Measurements from ENCODE around the gene AGAP1. TPM values are rescaled to one million over a fixed set of nuclear protein-coding genes. Genes with fewer than 3 reads are reported as not detected.

Gene AGAP1
- total RNA-seq, 4 donors from 2014 or later = 33.7 to 55.2 (median 37.5) TPM

DNA sequence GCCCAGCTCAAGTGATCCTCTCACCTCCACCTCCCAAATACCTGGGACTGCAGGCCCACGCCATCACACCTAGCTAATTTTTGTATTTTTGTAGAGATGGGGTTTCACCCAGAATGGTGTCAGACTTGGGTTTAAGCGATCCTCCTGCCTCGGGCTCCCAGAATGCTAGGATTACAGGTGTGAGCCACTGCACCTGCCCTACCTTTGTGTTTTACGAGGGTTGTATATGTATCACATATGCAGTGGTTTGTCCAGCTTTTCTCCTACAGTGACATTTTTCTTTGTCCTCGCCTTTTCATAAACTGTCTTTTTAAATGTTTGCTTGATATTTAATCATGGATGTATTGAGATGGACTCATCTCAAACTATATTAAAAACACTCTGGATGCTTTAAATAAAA is 38.5 kb downstream of the AGAP1 start:
- Histone ChIP-seq H3K4me1 (peaks cover 0 to 46% (median 0%) of the 10 kb centered on the region in 3 donors), H3K36me3 (no peaks in the 10 kb centered on the region), H3K9me3 (peaks cover 0 to 10% (median 0%) of the 10 kb centered on the region in 3 donors), H3K4me3 (no peak overlapping the region), H3K27ac (no peak overlapping the region), H3K27me3 (no peaks in the 10 kb centered on the region)
- TF ChIP-seq, protein P1, sequence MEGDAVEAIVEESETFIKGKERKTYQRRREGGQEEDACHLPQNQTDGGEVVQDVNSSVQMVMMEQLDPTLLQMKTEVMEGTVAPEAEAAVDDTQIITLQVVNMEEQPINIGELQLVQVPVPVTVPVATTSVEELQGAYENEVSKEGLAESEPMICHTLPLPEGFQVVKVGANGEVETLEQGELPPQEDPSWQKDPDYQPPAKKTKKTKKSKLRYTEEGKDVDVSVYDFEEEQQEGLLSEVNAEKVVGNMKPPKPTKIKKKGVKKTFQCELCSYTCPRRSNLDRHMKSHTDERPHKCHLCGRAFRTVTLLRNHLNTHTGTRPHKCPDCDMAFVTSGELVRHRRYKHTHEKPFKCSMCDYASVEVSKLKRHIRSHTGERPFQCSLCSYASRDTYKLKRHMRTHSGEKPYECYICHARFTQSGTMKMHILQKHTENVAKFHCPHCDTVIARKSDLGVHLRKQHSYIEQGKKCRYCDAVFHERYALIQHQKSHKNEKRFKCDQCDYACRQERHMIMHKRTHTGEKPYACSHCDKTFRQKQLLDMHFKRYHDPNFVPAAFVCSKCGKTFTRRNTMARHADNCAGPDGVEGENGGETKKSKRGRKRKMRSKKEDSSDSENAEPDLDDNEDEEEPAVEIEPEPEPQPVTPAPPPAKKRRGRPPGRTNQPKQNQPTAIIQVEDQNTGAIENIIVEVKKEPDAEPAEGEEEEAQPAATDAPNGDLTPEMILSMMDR (IDR thresholded peaks at IDR 0.05) = no peak
- no peak for TF ChIP-seq POLR2AphosphoS5 (IDR thresholded peaks at IDR 0.05)
- TF ChIP-seq POLR2A (IDR thresholded peaks at IDR 0.05) = no peak
- no peak for TF ChIP-seq EP300 (IDR thresholded peaks at IDR 0.05)
- WGBS, 2 donors (ENCODE audit: low coverage in 1 of 2) = 96 to 98% methylated on average over 4 to 5 of the region's 5 CpGs
- no peak for ATAC-seq

DNA sequence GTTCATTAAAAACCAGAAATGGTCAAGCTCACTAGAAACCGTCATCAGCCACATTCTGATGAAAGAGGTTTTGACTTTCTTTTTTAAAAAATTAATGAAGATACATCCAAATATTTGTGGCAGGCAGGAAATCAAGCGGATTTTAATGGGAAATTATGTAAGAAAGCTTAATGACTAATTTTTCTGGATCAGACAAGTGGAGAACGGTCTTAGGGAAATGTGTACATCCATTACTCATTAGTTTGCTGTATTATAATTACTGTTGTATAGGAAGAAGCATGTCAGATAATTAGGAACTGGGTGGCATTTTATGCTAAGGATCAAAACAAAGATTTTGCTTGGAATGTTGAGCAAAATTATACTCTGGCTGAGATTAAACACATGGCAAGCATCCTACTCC is 39.4 kb downstream of the AGAP1 start:
- H3K36me3 ChIP-seq = no peaks in the 10 kb centered on the region
- no peaks in the 10 kb centered on the region for H3K27me3 ChIP-seq
- peaks cover 0 to 10% (median 0%) of the 10 kb centered on the region in 3 donors for H3K9me3 ChIP-seq
- H3K4me3 ChIP-seq = no peak overlapping the region
- H3K27ac ChIP-seq = no peak overlapping the region
- peaks cover 0 to 46% (median 0%) of the 10 kb centered on the region in 3 donors for H3K4me1 ChIP-seq
- no peak for ATAC-seq
- 38 to 45% methylated on average over 3 of the region's 3 CpGs for WGBS, 2 donors (ENCODE audit: low coverage in 1 of 2)
- TF ChIP-seq POLR2A (IDR thresholded peaks at IDR 0.05) = no peak
- TF ChIP-seq, protein P1 (IDR thresholded peaks at IDR 0.05) = no peak
- TF ChIP-seq EP300 (IDR thresholded peaks at IDR 0.05) = no peak
- TF ChIP-seq POLR2AphosphoS5 (IDR thresholded peaks at IDR 0.05) = no peak

DNA sequence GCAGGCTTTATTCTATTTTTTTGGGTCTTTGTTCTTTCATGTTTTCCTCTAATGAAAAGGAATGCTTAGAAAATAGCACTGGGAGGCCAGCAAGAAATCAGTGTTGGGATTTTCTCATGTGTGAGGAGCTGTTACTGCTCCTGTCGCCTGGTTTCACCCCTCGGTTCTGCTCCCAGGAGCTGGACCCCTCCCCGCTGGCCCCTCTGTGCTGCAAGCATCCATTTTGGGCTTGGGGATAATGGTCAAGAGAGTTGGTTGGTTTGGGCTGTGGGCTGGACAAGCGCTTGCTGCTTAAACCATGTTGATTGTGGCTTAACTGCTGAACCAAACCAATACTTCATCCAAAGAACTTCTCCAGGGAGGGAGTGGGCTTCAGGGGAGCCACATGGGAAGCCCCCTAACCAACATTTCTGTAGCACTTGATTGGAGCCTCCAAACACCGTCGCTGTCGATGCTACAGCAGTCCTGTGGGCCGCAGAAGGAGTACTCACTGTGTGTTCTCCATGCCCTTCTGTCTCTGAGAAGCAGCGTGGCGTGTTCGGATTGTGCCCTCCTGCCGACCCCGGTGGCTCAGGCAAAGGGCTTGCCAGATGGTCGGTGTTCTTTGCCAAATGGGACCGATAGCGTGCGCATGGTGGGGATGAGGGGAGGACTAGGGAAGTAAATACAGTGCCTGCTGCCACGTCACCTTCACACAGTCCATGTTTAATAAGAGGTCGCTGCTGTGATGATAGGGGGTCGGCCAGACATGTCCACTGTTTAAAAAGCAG is 40.0 kb downstream of the AGAP1 start:
- H3K9me3 ChIP-seq = peaks cover 0 to 10% (median 0%) of the 10 kb centered on the region in 3 donors
- no peak overlapping the region for H3K27ac ChIP-seq
- ATAC-seq = no peak
- H3K4me3 ChIP-seq = no peak overlapping the region
- TF ChIP-seq, protein P1 (IDR thresholded peaks at IDR 0.05) = no peak
- TF ChIP-seq POLR2A (IDR thresholded peaks at IDR 0.05) (no peak), POLR2AphosphoS5 (IDR thresholded peaks at IDR 0.05) (no peak), EP300 (IDR thresholded peaks at IDR 0.05) (no peak)
- no peaks in the 10 kb centered on the region for H3K27me3 ChIP-seq
- H3K4me1 ChIP-seq = peaks cover 0 to 46% (median 0%) of the 10 kb centered on the region in 3 donors
- 82 to 95% methylated on average over 5 to 11 of the region's 20 CpGs for WGBS, 2 donors (ENCODE audit: low coverage in 1 of 2)
- H3K36me3 ChIP-seq = no peaks in the 10 kb centered on the region

DNA sequence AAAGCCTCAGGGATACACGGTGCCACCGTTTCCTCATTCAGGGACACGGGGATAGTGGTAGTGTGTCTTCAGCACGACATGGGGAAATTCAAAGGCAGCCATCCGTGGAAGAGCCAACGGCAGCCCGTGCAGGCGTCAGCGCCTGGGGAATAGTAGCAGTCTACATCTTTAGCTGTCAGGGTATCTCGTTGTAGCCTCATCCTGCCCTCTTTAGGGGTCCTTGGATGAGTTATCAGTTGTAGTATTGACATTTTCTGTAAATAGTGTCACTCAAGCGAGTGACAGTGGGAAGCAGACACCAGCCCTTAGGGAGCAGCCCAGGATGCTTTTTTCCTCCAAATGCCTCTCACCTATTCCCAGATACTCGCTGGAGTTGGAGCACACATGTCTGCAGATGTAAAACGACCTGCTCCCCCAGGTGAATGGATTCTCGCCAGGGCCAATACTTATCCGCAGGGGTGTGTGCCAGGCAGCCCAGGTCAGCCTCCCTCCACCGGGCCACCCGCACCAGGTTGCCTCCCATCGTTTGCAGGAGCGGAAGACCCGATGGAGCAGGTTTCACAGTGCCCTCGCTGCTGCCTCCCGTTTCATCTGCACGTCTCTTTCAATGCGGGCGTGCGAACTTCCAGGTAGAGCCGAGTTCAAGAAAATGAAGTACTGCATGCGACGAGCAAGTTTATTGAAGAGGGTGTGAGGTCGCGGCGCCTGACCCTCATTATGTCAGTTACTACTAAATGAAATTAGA is 41.0 kb downstream of the AGAP1 start:
- 81 to 90% methylated on average over 18 to 23 of the region's 32 CpGs for WGBS, 2 donors (ENCODE audit: low coverage in 1 of 2)
- no peak for TF ChIP-seq POLR2AphosphoS5 (IDR thresholded peaks at IDR 0.05)
- TF ChIP-seq, protein P1 (IDR thresholded peaks at IDR 0.05) = no peak
- TF ChIP-seq EP300 (IDR thresholded peaks at IDR 0.05) = no peak
- no peak for TF ChIP-seq POLR2A (IDR thresholded peaks at IDR 0.05)
- ATAC-seq = no peak

More for the DNA sequence above, 41.0 kb downstream of the AGAP1 start:
- Histone ChIP-seq H3K27me3 (no peaks in the 10 kb centered on the region), H3K36me3 (no peaks in the 10 kb centered on the region), H3K4me3 (no peak overlapping the region), H3K27ac (no peak overlapping the region), H3K4me1 (peaks cover 0 to 52% (median 0%) of the 10 kb centered on the region in 3 donors), H3K9me3 (peaks cover 0 to 7% (median 0%) of the 10 kb centered on the region in 3 donors)
